Small intestine (tissue), 7 donors: ENCODE measurements around the gene RCN2. TPM values are rescaled to one million over a fixed set of nuclear protein-coding genes. Genes with fewer than 3 reads are reported as not detected.

ENCODE experiments used
- DNase-seq, 2 donors: peaks; one replicate each; pipeline versions ENCODE4 v3.0.0 to v3.0.0-alpha.2; 2013
- FAIRE-seq: peaks from 2 replicates; lab custom pipeline; 2012; peaks lifted over from hg19 to GRCh38; lab: Jason Lieb, UNC
- H3K27ac ChIP-seq, 3 donors: one replicate each; pipeline ENCODE4 v1.5.1; 2013; ENCODE audit warnings: low read length in 2 of 3, mild to moderate bottlenecking in 2 of 3, control low read depth in 1 of 3, inconsistent platforms in 1 of 3, low read depth in 1 of 3, moderate library complexity in 1 of 3
- H3K27me3 ChIP-seq, 3 donors: one replicate each; pipeline ENCODE4 v1.6.1; 2013; ENCODE audit warnings: low read length in 3 of 3, inconsistent platforms in 1 of 3; ENCODE audit not compliant: control insufficient read depth in 3 of 3, insufficient read depth in 3 of 3
- H3K36me3 ChIP-seq, 3 donors: one replicate each; pipeline ENCODE4 v1.6.1; 2013; ENCODE audit warnings: low read length in 3 of 3, inconsistent platforms in 1 of 3, low read depth in 1 of 3, mild to moderate bottlenecking in 1 of 3, moderate library complexity in 1 of 3; ENCODE audit not compliant: control insufficient read depth in 3 of 3, insufficient read depth in 2 of 3
- H3K4me1 ChIP-seq, 3 donors: one replicate each; pipeline ENCODE4 v1.6.1; 2013; ENCODE audit warnings: low read length in 2 of 3, inconsistent platforms in 1 of 3, low read depth in 1 of 3, mild to moderate bottlenecking in 1 of 3, moderate library complexity in 1 of 3; ENCODE audit not compliant: control insufficient read depth in 3 of 3, insufficient read depth in 2 of 3
- H3K4me3 ChIP-seq, 3 donors: one replicate each; pipeline ENCODE4 v1.5.1; 2013; ENCODE audit warnings: low read length in 3 of 3, control low read depth in 1 of 3, inconsistent platforms in 1 of 3, low read depth in 1 of 3, mild to moderate bottlenecking in 1 of 3, moderate library complexity in 1 of 3
- H3K9me3 ChIP-seq, 2 donors: one replicate each; pipeline ENCODE4 v1.6.1; 2013; ENCODE audit warnings: low read depth in 1 of 2, low read length in 1 of 2; ENCODE audit not compliant: control insufficient read depth in 2 of 2, insufficient read depth in 1 of 2
- WGBS, 3 donors: extraction: QIAGEN DNeasy Blood & Tissue Kit; methylation state at CpG; one replicate each; pipeline ENCODE4 v1.1.7; 2013; 5-methylcytosine and 5-hydroxymethylcytosine counted together
- polyA plus RNA-seq, 4 donors: library from polyadenylated mRNA; stranded (reverse) in 3 of 4; unstranded in 1 of 4; fragments of 200-250 nt in 3 of 4; fragments of 120-200 nt in 1 of 4; gene quantifications; one replicate each; pipeline versions ENCODE4 v1.2.1 to v1.2.3, GENCODE V29; 2013
- donor health status: healthy with polysubstance abuse.
- donor health status: control.
- donor health status: control.
- donor health status: Bipolar disorder and iron deficiency.
- donor health status: healthy.

RCN2 gene
- polyA plus RNA-seq, 4 donors, result 11.6 to 68.9 (median 26.5) TPM

DNA sequence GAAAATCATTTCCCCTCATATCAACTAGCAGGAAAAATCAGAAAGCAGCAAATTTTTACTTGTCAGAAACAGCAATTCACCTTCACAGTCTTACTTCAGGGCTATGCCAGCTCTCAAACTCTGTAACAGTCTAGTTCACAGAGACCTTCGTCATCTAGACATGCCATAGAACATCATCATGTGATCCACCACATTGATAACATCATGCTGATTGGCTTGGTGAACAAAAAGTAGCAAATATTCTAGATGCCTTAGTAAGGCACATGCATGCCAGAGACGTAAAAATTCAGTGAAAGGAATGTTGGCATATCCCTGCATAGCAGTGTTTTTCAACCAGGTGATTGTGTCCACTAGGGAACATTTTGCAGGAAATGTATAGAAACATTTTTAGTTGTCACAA is 17.8 kb upstream of the RCN2 start:
- DNase-seq, result no peak
- no peak for FAIRE-seq
- H3K36me3 ChIP-seq, result no peaks in the 10 kb centered on the region
- no peak overlapping the region for H3K27ac ChIP-seq
- H3K27me3 ChIP-seq, result no peaks in the 10 kb centered on the region
- 79 to 83% (median 81%) methylated on average over 2 of the region's 2 CpGs for WGBS, 3 donors
- H3K9me3 ChIP-seq, result no peaks in the 10 kb centered on the region
- H3K4me1 ChIP-seq, result no peaks in the 10 kb centered on the region
- no peak overlapping the region for H3K4me3 ChIP-seq

DNA sequence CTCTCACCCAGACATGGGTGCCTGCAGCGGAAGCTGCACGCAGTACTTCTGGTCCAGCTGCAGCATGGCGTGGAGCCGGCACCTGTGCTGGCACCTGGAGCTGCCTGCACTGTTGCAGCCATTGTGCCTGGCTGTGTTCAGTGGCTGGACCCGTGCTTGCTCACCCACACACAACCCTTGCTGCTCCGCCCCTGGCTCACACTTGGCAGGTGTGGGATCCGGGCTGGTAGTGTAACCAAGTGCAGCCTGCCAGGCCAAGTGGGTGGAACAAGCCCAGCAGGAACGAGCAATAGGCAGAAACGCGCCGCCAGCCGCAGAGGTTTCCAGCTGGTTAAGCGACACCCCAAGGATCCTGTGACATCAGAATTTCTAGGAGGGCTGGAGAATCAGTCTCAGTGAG is 15.2 kb upstream of the RCN2 start:
- WGBS, 3 donors, result 82 to 89% (median 86%) methylated on average over 13 of the region's 13 CpGs
- no peak overlapping the region for H3K4me3 ChIP-seq
- no peaks in the 10 kb centered on the region for H3K27me3 ChIP-seq
- H3K36me3 ChIP-seq, result no peaks in the 10 kb centered on the region
- FAIRE-seq, result no peak
- H3K27ac ChIP-seq, result no peak overlapping the region
- DNase-seq, result no peak
- no peaks in the 10 kb centered on the region for H3K4me1 ChIP-seq
- no peaks in the 10 kb centered on the region for H3K9me3 ChIP-seq

DNA sequence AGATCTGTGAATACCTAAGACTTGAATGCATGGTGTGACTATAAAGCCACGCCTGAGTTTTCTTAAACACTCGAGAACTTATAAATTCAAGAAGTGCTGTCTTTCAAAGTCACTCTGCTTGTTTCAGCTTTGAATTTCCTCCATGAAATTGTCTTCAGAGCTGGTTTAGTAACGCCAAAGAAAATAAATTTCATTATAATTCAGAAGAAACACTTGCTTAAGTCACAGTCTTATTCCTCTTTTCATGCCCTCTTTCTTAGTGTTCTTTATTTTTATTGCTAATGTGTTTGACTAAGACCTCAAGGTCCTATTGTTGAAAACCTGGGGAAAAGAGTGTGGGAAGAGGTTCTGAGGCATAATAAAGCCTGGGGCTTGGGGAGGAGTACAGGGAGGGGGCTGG is 3.3 kb upstream of the RCN2 start:
- Histone ChIP-seq H3K9me3 (no peaks in the 10 kb centered on the region), H3K4me3 (no peak overlapping the region), H3K4me1 (peaks cover 0 to 14% (median 0%) of the 10 kb centered on the region in 3 donors), H3K27ac (no peak overlapping the region), H3K36me3 (no peaks in the 10 kb centered on the region), H3K27me3 (no peaks in the 10 kb centered on the region)
- no peak for FAIRE-seq
- 76 to 86% (median 79%) methylated on average over 3 of the region's 3 CpGs for WGBS, 3 donors
- no peak for DNase-seq

DNA sequence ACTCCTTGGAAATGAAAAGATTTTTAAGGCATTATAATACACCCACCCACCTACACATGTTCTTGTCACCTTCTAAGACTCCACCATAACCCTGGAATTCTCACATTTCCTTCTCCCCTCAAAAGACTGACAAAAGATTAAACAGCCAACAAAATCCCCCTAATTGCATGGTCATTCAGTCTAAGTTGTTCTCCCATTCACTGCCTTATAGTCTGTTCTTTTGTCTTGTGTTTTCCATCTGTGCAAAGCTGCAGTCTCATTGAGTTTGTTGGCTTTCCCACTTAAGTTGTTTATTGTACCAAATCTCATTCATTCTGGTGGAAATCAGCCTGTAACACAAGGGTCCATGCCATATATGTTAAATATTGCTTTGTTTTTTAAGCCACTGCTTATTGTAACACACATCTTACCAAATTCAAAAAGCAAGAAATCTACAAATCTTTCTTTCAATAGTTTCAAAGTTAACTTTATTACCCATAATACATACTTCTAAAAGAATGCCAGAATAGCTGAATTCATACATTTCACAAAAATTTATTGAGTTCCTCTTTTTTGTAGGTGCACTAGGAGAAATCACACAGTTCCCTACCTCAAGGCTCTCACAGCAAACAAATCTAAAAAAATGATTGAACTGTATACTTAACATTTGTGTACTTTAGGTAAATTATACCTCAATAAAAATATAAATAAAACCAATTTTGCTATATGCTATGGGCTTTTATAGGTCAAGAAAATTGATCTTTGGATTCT is 2.4 kb upstream of the RCN2 start:
- Histone ChIP-seq H3K9me3 (no peaks in the 10 kb centered on the region), H3K4me1 (peaks cover 0 to 14% (median 0%) of the 10 kb centered on the region in 3 donors), H3K27me3 (no peaks in the 10 kb centered on the region), H3K4me3 (no peak overlapping the region), H3K27ac (no peak overlapping the region), H3K36me3 (peaks cover 0 to 3% (median 0%) of the 10 kb centered on the region in 3 donors)
- no peak for FAIRE-seq
- no peak for DNase-seq

DNA sequence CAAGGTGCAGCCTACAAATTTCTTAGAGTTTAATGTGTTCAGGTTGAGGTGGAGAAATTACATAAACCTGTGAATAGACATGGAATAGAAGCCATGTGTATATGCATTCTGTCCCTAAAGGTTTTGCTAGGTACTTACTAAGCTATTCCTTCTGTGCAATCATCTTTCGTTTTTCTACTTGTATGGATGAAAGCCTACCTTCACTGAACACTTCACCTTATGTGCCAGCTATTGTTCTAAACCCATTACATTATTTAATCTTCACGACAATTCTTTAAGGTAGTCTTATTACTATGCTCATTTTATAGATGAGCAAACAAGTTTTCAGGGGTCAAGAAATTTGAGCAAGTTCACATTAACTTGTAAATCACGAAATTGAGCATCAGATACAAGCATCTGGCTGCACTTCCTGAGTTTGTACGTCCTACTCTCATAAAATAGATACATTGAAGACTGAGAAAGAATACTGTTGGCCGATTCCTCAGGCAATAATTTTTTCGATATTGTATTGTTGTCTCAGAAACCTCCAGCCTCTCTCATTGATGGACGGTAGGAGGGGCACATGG is 635 bp upstream of the RCN2 start:
- H3K36me3 ChIP-seq, result peaks cover 0 to 8% (median 4%) of the 10 kb centered on the region in 3 donors
- peak overlapping the region; percentile 22 to 88 (median 54) for H3K4me3 ChIP-seq
- DNase-seq (no peak), FAIRE-seq (no peak)
- H3K4me1 ChIP-seq, result peaks cover 0 to 14% (median 0%) of the 10 kb centered on the region in 3 donors
- peak overlapping the region; percentile 74 to 91 (median 79) for H3K27ac ChIP-seq
- WGBS, 3 donors, result 5 to 16% (median 13%) methylated on average over 7 of the region's 7 CpGs
- no peaks in the 10 kb centered on the region for H3K9me3 ChIP-seq
- H3K27me3 ChIP-seq, result no peaks in the 10 kb centered on the region

DNA sequence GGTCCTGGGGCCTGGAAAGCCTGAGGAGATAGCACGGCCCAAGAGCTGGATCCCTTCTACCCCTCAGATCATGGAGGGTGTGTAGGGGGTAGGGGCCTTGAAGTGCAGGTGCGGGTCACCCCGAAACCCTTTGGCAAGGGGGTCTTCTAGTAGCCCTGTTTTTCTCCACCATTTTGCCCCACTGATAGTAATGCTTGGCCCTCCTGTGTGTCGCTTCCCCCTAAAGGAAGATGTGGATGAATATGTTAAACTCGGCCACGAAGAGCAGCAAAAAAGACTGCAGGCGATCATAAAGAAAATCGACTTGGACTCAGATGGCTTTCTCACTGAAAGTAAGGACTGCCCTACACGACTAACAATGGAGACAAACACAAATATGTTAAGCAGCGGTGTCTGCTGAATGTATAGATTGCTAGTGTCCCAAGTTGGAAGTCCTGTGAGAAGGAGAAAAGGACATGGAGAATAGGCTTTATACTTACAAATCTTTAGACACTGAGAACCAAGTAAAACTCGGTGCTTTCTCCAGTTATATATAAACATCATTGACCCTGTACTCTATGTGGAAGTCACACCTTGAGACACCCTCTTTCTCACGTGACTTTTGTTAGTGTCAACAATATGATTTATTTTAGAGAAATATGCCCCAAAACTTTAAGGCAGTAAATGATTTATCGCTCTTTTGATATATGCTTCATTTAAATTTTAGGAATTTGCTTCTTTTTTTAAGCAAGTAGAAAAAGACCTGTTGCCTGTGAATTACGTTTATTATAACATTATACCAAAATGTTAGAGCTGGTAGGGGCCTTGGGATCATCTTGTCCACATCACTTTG is 802 bp downstream of the RCN2 start:
- DNase-seq, result peak in 1 of 2 donors; percentile 19
- H3K27ac ChIP-seq, result peak overlapping the region; percentile 77 to 82 (median 79)
- H3K4me1 ChIP-seq, result peaks cover 0 to 14% (median 0%) of the 10 kb centered on the region in 3 donors
- peak overlapping the region; percentile 54 to 93 (median 88) for H3K4me3 ChIP-seq
- no peaks in the 10 kb centered on the region for H3K9me3 ChIP-seq
- 15 to 19% (median 19%) methylated on average over 14 of the region's 14 CpGs for WGBS, 3 donors
- H3K36me3 ChIP-seq, result peaks cover 0 to 14% (median 4%) of the 10 kb centered on the region in 3 donors
- no peaks in the 10 kb centered on the region for H3K27me3 ChIP-seq
- FAIRE-seq, result no peak

DNA sequence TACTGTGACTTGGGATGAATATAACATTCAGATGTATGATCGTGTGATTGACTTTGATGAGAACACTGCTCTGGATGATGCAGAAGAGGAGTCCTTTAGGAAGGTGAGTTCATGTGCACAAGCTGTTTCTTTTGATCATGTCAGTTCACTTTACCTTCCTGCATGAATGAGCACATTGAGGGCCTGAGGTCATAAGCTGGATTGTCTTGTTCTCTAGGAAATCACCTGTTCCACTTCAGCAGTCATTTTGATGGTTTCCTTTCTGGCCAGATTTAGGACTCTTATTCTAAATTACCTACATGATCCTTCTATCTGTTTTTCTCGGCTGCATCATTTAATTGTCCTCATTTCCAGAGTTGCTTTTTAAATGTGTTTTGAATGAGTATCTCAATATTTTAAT is 4.1 kb downstream of the RCN2 start:
- Histone ChIP-seq H3K4me1 (peaks cover 0 to 8% (median 0%) of the 10 kb centered on the region in 3 donors), H3K27me3 (no peaks in the 10 kb centered on the region), H3K4me3 (no peak overlapping the region), H3K36me3 (peaks cover 0 to 24% (median 4%) of the 10 kb centered on the region in 3 donors), H3K27ac (no peak overlapping the region), H3K9me3 (no peaks in the 10 kb centered on the region)
- FAIRE-seq (no peak), DNase-seq (no peak)
- WGBS, 3 donors, result 87 to 92% (median 90%) methylated on average over 2 of the region's 2 CpGs

DNA sequence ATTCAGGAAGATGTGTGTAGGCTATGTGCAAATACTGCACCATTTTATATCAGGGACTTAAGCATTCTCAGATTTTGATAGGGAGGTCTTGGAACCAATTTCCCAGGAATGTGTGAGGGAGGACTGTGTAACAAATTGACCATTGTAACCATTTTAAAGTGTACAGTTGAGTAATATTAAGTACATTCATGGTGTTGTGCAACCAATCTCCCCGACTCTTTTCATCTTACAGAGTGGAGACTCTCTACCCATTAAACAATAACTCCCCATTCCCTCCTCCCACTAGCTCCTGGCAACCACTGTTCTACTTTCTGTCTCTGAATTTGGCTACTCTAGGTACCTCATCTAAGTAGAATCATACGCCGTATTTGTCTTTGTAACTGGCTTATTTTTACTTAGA is 5.1 kb downstream of the RCN2 start:
- Histone ChIP-seq H3K4me3 (no peak overlapping the region), H3K9me3 (no peaks in the 10 kb centered on the region), H3K4me1 (peaks cover 0 to 4% (median 0%) of the 10 kb centered on the region in 3 donors), H3K27me3 (no peaks in the 10 kb centered on the region), H3K27ac (no peak overlapping the region), H3K36me3 (peaks cover 0 to 27% (median 4%) of the 10 kb centered on the region in 3 donors)
- DNase-seq (no peak), FAIRE-seq (no peak)
- WGBS, 3 donors, result 88 to 96% (median 92%) methylated on average over 3 of the region's 3 CpGs
